CD4-positive, alpha-beta T cell treated with Interferon gamma for 1 hour (primary cell): ENCODE results near the gene SATB2.

Experiments
- DNase-seq: peaks from one replicate; pipeline ENCODE4 v3.0.0-alpha.2; 2020

SATB2 gene

GRCh38 chr2:199449455-199449854 lies 8.3 kb downstream of the SATB2 start:
- no peak for DNase-seq

GRCh38 chr2:199446996-199447576 lies 10.7 kb downstream of the SATB2 start:
- DNase-seq: no peak

- no peak for DNase-seq
Observed at GRCh38 chr2:199444749-199445148, 13.0 kb downstream of the SATB2 start.

GRCh38 chr2:199443589-199444130 lies 14.1 kb downstream of the SATB2 start:
- no peak for DNase-seq

- no peak for DNase-seq
Observed at GRCh38 chr2:199442173-199442572, 15.6 kb downstream of the SATB2 start.

GRCh38 chr2:199441759-199442158 lies 16.0 kb downstream of the SATB2 start:
- DNase-seq: no peak

GRCh38 chr2:199440118-199440517 lies 17.6 kb downstream of the SATB2 start:
- DNase-seq: no peak

GRCh38 chr2:199439542-199439941 lies 18.2 kb downstream of the SATB2 start:
- DNase-seq: no peak

- no peak for DNase-seq
Observed at GRCh38 chr2:199439066-199439465, 18.7 kb downstream of the SATB2 start.

GRCh38 chr2:199434555-199434954 lies 23.2 kb downstream of the SATB2 start:
- DNase-seq: no peak

- DNase-seq: no peak
Observed at GRCh38 chr2:199433204-199433832, 24.4 kb downstream of the SATB2 start.

- no peak for DNase-seq
Observed at GRCh38 chr2:199431746-199432213, 26.0 kb downstream of the SATB2 start.

GRCh38 chr2:199430214-199430613 lies 27.5 kb downstream of the SATB2 start:
- DNase-seq: no peak

- DNase-seq: no peak
Observed at GRCh38 chr2:199428291-199428690, 29.4 kb downstream of the SATB2 start.

GRCh38 chr2:199424160-199424559 lies 33.6 kb downstream of the SATB2 start:
- DNase-seq: no peak

- DNase-seq: no peak
Observed at GRCh38 chr2:199419428-199419827, 38.3 kb downstream of the SATB2 start.

- DNase-seq: no peak
Observed at GRCh38 chr2:199414465-199414864, 43.3 kb downstream of the SATB2 start.

- no peak for DNase-seq
Observed at GRCh38 chr2:199414001-199414400, 43.7 kb downstream of the SATB2 start.

- no peak for DNase-seq
Observed at GRCh38 chr2:199409759-199410529, 47.8 kb downstream of the SATB2 start.

GRCh38 chr2:199407421-199407820 lies 50.3 kb downstream of the SATB2 start:
- DNase-seq: no peak

- no peak for DNase-seq
Observed at GRCh38 chr2:199405241-199405640, 52.5 kb downstream of the SATB2 start.

- DNase-seq: no peak
Observed at GRCh38 chr2:199404841-199405240, 52.9 kb downstream of the SATB2 start.

GRCh38 chr2:199395311-199395710 lies 62.4 kb downstream of the SATB2 start:
- no peak for DNase-seq

- no peak for DNase-seq
Observed at GRCh38 chr2:199392363-199392762, 65.4 kb downstream of the SATB2 start.
